Neural cell (in vitro differentiated cells): ENCODE measurements around the gene ASIC3. TPM values are rescaled to one million over a fixed set of nuclear protein-coding genes. Genes with fewer than 3 reads are reported as not detected.

Experiments
- H2AFZ ChIP-seq: fragments of 200-600, 300-800 bp; sonication (generic), shearing (Covaris generic); 2 replicates; pipeline ENCODE4 v1.6.0; 2014; ENCODE audit warnings: low read depth, mild to moderate bottlenecking, antibody characterized with exemption, low read length, moderate library complexity
- H3F3A ChIP-seq: fragments of 200-600 bp; shearing (Covaris generic); 2 replicates; pipeline ENCODE4 v1.6.1; 2016; ENCODE audit warnings: mild to moderate bottlenecking, moderate library complexity, mixed read lengths, antibody characterized with exemption, low read length; ENCODE audit not compliant: insufficient read depth, poor library complexity, severe bottlenecking
- H3K27ac ChIP-seq: fragments of 200-600, 300-800 bp; sonication (generic), shearing (Covaris generic); 2 replicates; pipeline ENCODE4 v1.5.1; 2014; ENCODE audit warnings: mild to moderate bottlenecking, low read length, moderate library complexity
- H3K27me3 ChIP-seq: fragments of 300-800, 200-600 bp; sonication (generic), shearing (Covaris generic); 2 replicates; pipeline ENCODE4 v1.6.0; 2014; ENCODE audit warnings: mild to moderate bottlenecking, low read depth, low read length, moderate library complexity; ENCODE audit not compliant: insufficient read depth
- H3K36me3 ChIP-seq: fragments of 300-800, 200-600 bp; sonication (generic), shearing (Covaris generic); 2 replicates; pipeline ENCODE4 v1.5.1; 2014; ENCODE audit warnings: mild to moderate bottlenecking, antibody characterized with exemption, low read length, moderate library complexity; ENCODE audit not compliant: insufficient read depth
- H3K4me2 ChIP-seq: fragments of 300-800, 200-600 bp; sonication (generic), shearing (Covaris generic); 2 replicates; pipeline ENCODE4 v1.6.0; 2014; ENCODE audit warnings: mild to moderate bottlenecking, low read length
- H3K4me3 ChIP-seq: fragments of 300-800, 200-600 bp; sonication (generic), shearing (Covaris generic); 2 replicates; pipeline ENCODE4 v1.5.1; 2014; ENCODE audit warnings: mild to moderate bottlenecking, low read length, moderate library complexity
- H3K79me2 ChIP-seq: fragments of 200-600 bp; shearing (Covaris generic); replicated peaks from 2 replicates; pipeline ENCODE4 v1.6.0; 2014; ENCODE audit warnings: mild to moderate bottlenecking, low read length, moderate library complexity; ENCODE audit not compliant: insufficient read depth
- H3K9ac ChIP-seq: fragments of 300-800, 200-600 bp; sonication (generic), shearing (Covaris generic); 2 replicates; pipeline ENCODE4 v1.6.1; 2016; ENCODE audit warnings: mild to moderate bottlenecking, low read length, mixed read lengths
- H3K9me2 ChIP-seq: fragments of 200-600 bp; shearing (Covaris generic); 2 replicates; pipeline ENCODE4 v1.6.1; 2016; ENCODE audit warnings: mild to moderate bottlenecking, low read length, mixed read lengths; ENCODE audit not compliant: insufficient read depth
- H3K9me3 ChIP-seq: fragments of 200-600, 300-800 bp; sonication (generic), shearing (Covaris generic); 2 replicates; pipeline ENCODE4 v1.6.1; 2016; ENCODE audit warnings: mild to moderate bottlenecking, mixed run types, low read length, moderate library complexity, mixed read lengths
- H4K20me1 ChIP-seq: fragments of 200-600 bp; shearing (Covaris generic); 2 replicates; pipeline ENCODE4 v1.6.1; 2016; ENCODE audit warnings: mild to moderate bottlenecking, mixed run types; ENCODE audit not compliant: insufficient read depth
- CTCF ChIP-seq: fragments of 450-650 bp; IDR thresholded peaks from 2 replicates; pipeline ENCODE4 v1.5.1; 2014; ENCODE audit warnings: antibody characterized with exemption, mild to moderate bottlenecking, moderate library complexity; ENCODE audit not compliant: poor library complexity, severe bottlenecking
- EP300 ChIP-seq: fragments of 450-650 bp; conservative IDR thresholded peaks from 2 replicates; pipeline ENCODE4 v1.6.1; 2014; ENCODE audit warnings: antibody characterized with exemption, mild to moderate bottlenecking, moderate library complexity; ENCODE audit not compliant: poor library complexity, severe bottlenecking
- EZH2 ChIP-seq: fragments of 200-600, 300-800 bp; shearing (Covaris generic), sonication (generic); IDR thresholded peaks from 2 replicates; pipeline ENCODE4 v1.6.1; 2014; ENCODE audit warnings: antibody characterized with exemption, low read length, borderline replicate concordance, mild to moderate bottlenecking; ENCODE audit not compliant: insufficient read depth, poor library complexity, severe bottlenecking
- MXI1 ChIP-seq: fragments of 450-650 bp; conservative IDR thresholded peaks from 2 replicates; pipeline ENCODE4 v1.6.1; 2014; ENCODE audit warnings: antibody characterized with exemption, mild to moderate bottlenecking; ENCODE audit not compliant: poor library complexity, severe bottlenecking
- POLR2AphosphoS5 ChIP-seq: IDR thresholded peaks from 2 replicates; pipeline ENCODE4 v1.6.1; 2012
- RAD21 ChIP-seq: fragments of 450-650 bp; conservative IDR thresholded peaks from 2 replicates; pipeline ENCODE4 v1.6.1; 2014; ENCODE audit warnings: antibody characterized with exemption, mild to moderate bottlenecking, moderate library complexity
- REST ChIP-seq: IDR thresholded peaks from 2 replicates; pipeline ENCODE4 v1.6.1; 2012; ENCODE audit warnings: borderline replicate concordance
- SMC3 ChIP-seq: fragments of 450-650 bp; conservative IDR thresholded peaks from 2 replicates; pipeline ENCODE4 v1.6.1; 2014; ENCODE audit warnings: antibody characterized with exemption, mild to moderate bottlenecking, moderate library complexity; ENCODE audit not compliant: poor library complexity
- TAF1 ChIP-seq: IDR thresholded peaks from 2 replicates; pipeline ENCODE4 v1.6.1; 2012; ENCODE audit warnings: low read depth
- polyA plus RNA-seq: library from polyadenylated mRNA; depleted of rRNA; stranded (reverse); fragments of >200 nt; gene quantifications from 2 replicates; pipeline ENCODE4 v1.2.3, GENCODE V29; 2014

Gene ASIC3
- polyA plus RNA-seq, 1 donor from 2014 or later = 3.3 TPM

- Histone ChIP-seq H3K9me2 (no peaks in the 10 kb centered on the region), H2AFZ (no peak overlapping the region), H3K4me2 (no peak overlapping the region), H3K79me2 (peaks cover 73% of the 10 kb centered on the region), H3K9me3 (no peaks in the 10 kb centered on the region), H3K27me3 (no peaks in the 10 kb centered on the region), H3K4me3 (no peak overlapping the region), H3K9ac (no peak overlapping the region), H4K20me1 (peaks cover 33% of the 10 kb centered on the region), H3F3A (no peaks in the 10 kb centered on the region), H3K36me3 (no peaks in the 10 kb centered on the region), H3K27ac (no peak overlapping the region)
- TF ChIP-seq TAF1 = no peak
- no peak for TF ChIP-seq SMC3
- TF ChIP-seq CTCF = no peak
- TF ChIP-seq RAD21 = no peak
- no peak for TF ChIP-seq REST
- TF ChIP-seq MXI1 = no peak
- no peak for TF ChIP-seq EP300
- no peak for TF ChIP-seq EZH2
Observed at GRCh38 chr7:151093748-151094147, 45.4 kb downstream of the ASIC3 start.

GRCh38 chr7:151094675-151095074 lies 46.3 kb downstream of the ASIC3 start:
- H3F3A ChIP-seq = no peaks in the 10 kb centered on the region
- H3K4me3 ChIP-seq = no peak overlapping the region
- H3K79me2 ChIP-seq = peaks cover 69% of the 10 kb centered on the region
- H3K36me3 ChIP-seq = no peaks in the 10 kb centered on the region
- H3K9me3 ChIP-seq = no peaks in the 10 kb centered on the region
- H3K27me3 ChIP-seq = no peaks in the 10 kb centered on the region
- no peak overlapping the region for H2AFZ ChIP-seq
- no peak overlapping the region for H3K9ac ChIP-seq
- TF ChIP-seq REST (no peak), EZH2 (no peak), TAF1 (no peak), SMC3 (no peak), CTCF (no peak), POLR2AphosphoS5 (no peak), RAD21 (no peak), MXI1 (no peak), EP300 (no peak)
- no peak overlapping the region for H3K4me2 ChIP-seq
- H3K27ac ChIP-seq = no peak overlapping the region
- peaks cover 27% of the 10 kb centered on the region for H4K20me1 ChIP-seq
- no peaks in the 10 kb centered on the region for H3K9me2 ChIP-seq
